Spleen (tissue), 7 donors: Measurements from ENCODE around the gene DST.

Experiments used
- CTCF ChIP-seq, 11 experiments: fragments of 200-600 bp in 7 of 11; fragments of 450-650 bp in 4 of 11; sonication (generic) in 4 of 11; IDR thresholded peaks in 8 of 11; conservative IDR thresholded peaks in 3 of 11; 1 replicate in 7 of 11; 2 replicates in 4 of 11; pipeline versions ENCODE4 v1.4.0 to v1.8.0; 2016 to 2021; ENCODE audit warnings: antibody characterized with exemption in 11 of 11, inconsistent platforms in 4 of 11, mild to moderate bottlenecking in 1 of 11
- POLR2A ChIP-seq, 3 donors: fragments of 450-650 bp; IDR thresholded peaks; one replicate each; pipeline ENCODE4 v1.5.1; 2017; ENCODE audit warnings: antibody characterized with exemption in 3 of 3, mild to moderate bottlenecking in 1 of 3
- POLR2AphosphoS5 ChIP-seq, 3 donors: sonication (generic); formaldehyde crosslinking; IDR thresholded peaks; one replicate each; pipeline ENCODE4 v1.5.1; 2017; ENCODE audit warnings: antibody characterized with exemption in 3 of 3
- donor health status: DM: no; HTN: no; CAD: no; lungs with moderate emphysema.
- donor health status: DM: no; HTN: no; CAD: no.
- donor health status: DM: no; HTN: no; CAD: no.

- TF ChIP-seq CTCF (IDR thresholded peaks at IDR 0.05 in 8 of 11, conservative IDR thresholded peaks at IDR 0.05 in 3 of 11), result peak in 7 of 11 experiments; percentile 12 to 52 (median 41)
- peak in 1 of 3 donors; percentile 77 for TF ChIP-seq POLR2A (IDR thresholded peaks at IDR 0.05)
- TF ChIP-seq POLR2AphosphoS5 (IDR thresholded peaks at IDR 0.05), result peak; percentile 83 to 95 (median 88)
These were observed 100.0 kb downstream of the DST start for GRCh38 chr6:56542364-56543331.
